H9 (cell line): ENCODE data around the gene SHH. TPM values are rescaled to one million over a fixed set of nuclear protein-coding genes. Genes with fewer than 3 reads are reported as not detected.

Experiments
- DNase-seq: peaks from one replicate; pipeline ENCODE4 v3.0.0-alpha.2; 2017
- H2AFZ ChIP-seq: one replicate; pipeline ENCODE4 v1.6.1; 2013; ENCODE audit warnings: mild to moderate bottlenecking, low read length, control low read depth, moderate library complexity
- H2AK5ac ChIP-seq: 2 replicates; pipeline ENCODE4 v1.6.1; 2013; ENCODE audit warnings: low read length, control low read depth, mixed read lengths; ENCODE audit not compliant: insufficient read length
- H2BK120ac ChIP-seq: one replicate; pipeline ENCODE4 v1.6.1; 2013; ENCODE audit warnings: low read depth, mild to moderate bottlenecking, low read length, control low read depth, inconsistent platforms; ENCODE audit not compliant: poor library complexity, severe bottlenecking
- H2BK12ac ChIP-seq: 2 replicates; pipeline ENCODE4 v1.6.1; 2013; ENCODE audit warnings: low read length, control low read depth, mixed read lengths, low read depth; ENCODE audit not compliant: insufficient read length
- H2BK15ac ChIP-seq: 2 replicates; pipeline ENCODE4 v1.6.1; 2013; ENCODE audit warnings: low read depth, low read length, control low read depth
- H2BK20ac ChIP-seq: one replicate; pipeline ENCODE4 v1.6.1; 2013; ENCODE audit warnings: low read depth, mild to moderate bottlenecking, low read length, control low read depth, inconsistent platforms; ENCODE audit not compliant: poor library complexity, severe bottlenecking
- H2BK5ac ChIP-seq: 2 replicates; pipeline ENCODE4 v1.6.1; 2013; ENCODE audit warnings: low read length, control low read depth, mixed read lengths; ENCODE audit not compliant: insufficient read length
- H3K14ac ChIP-seq: 2 replicates; pipeline ENCODE4 v1.6.1; 2013; ENCODE audit warnings: low read length, control low read depth; ENCODE audit not compliant: insufficient read depth
- H3K18ac ChIP-seq: 2 replicates; pipeline ENCODE4 v1.6.1; 2013; ENCODE audit warnings: low read depth, mild to moderate bottlenecking, mixed read lengths, low read length, control low read depth; ENCODE audit not compliant: insufficient read length
- H3K23ac ChIP-seq: 2 replicates; pipeline ENCODE4 v1.6.1; 2013; ENCODE audit warnings: low read length, control low read depth, mixed read lengths, low read depth; ENCODE audit not compliant: insufficient read length
- H3K23me2 ChIP-seq: 2 replicates; pipeline ENCODE4 v1.6.1; 2013; ENCODE audit warnings: low read depth, mild to moderate bottlenecking, mixed read lengths, low read length, control low read depth; ENCODE audit not compliant: insufficient read length, poor library complexity, severe bottlenecking
- H3K27ac ChIP-seq: 2 replicates; pipeline ENCODE4 v1.5.1; 2013; ENCODE audit warnings: low read length, control low read depth, mixed read lengths, low read depth; ENCODE audit not compliant: insufficient read length
- H3K27me3 ChIP-seq: 2 replicates; pipeline ENCODE4 v1.6.1; 2013; ENCODE audit warnings: low read length, control low read depth, inconsistent platforms; ENCODE audit not compliant: insufficient read depth
- H3K4ac ChIP-seq: 2 replicates; pipeline ENCODE4 v1.6.1; 2013; ENCODE audit warnings: low read depth, mild to moderate bottlenecking, control low read depth, inconsistent platforms, low read length, moderate library complexity
- H3K4me1 ChIP-seq: 2 replicates; pipeline ENCODE4 v1.6.1; 2013; ENCODE audit warnings: low read length, control low read depth, inconsistent platforms; ENCODE audit not compliant: insufficient read depth
- H3K4me2 ChIP-seq: 2 replicates; pipeline ENCODE4 v1.6.1; 2013; ENCODE audit warnings: low read length, control low read depth, mixed read lengths; ENCODE audit not compliant: insufficient read length, insufficient read depth
- H3K56ac ChIP-seq: 2 replicates; pipeline ENCODE4 v1.6.1; 2013; ENCODE audit warnings: low read depth, mild to moderate bottlenecking, mixed read lengths, low read length, control low read depth; ENCODE audit not compliant: insufficient read length
- H3K79me1 ChIP-seq: 2 replicates; pipeline ENCODE4 v1.6.1; 2013; ENCODE audit warnings: low read depth, mild to moderate bottlenecking, moderate library complexity, low read length, control low read depth, inconsistent platforms; ENCODE audit not compliant: insufficient read depth, poor library complexity, severe bottlenecking
- H3K79me2 ChIP-seq: 2 replicates; pipeline ENCODE4 v1.6.1; 2013; ENCODE audit warnings: low read length, control low read depth, inconsistent platforms; ENCODE audit not compliant: insufficient read depth
- H3K9ac ChIP-seq: 2 replicates; pipeline ENCODE4 v1.6.1; 2013; ENCODE audit warnings: low read length, control low read depth, mixed read lengths; ENCODE audit not compliant: insufficient read length; ENCODE audit errors: extremely low read depth
- H3K9me3 ChIP-seq: one replicate; pipeline ENCODE4 v1.6.1; 2013; ENCODE audit warnings: low read depth, low read length, inconsistent platforms; ENCODE audit not compliant: control insufficient read depth
- H3T11ph ChIP-seq: one replicate; pipeline ENCODE4 v1.6.1; 2013; ENCODE audit warnings: mild to moderate bottlenecking, low read length, control low read depth, inconsistent platforms
- H4K20me1 ChIP-seq: one replicate; pipeline ENCODE4 v1.6.1; 2013; ENCODE audit not compliant: control insufficient read depth, insufficient read length, insufficient read depth
- H4K5ac ChIP-seq: 2 replicates; pipeline ENCODE4 v1.6.1; 2013; ENCODE audit warnings: low read depth, mild to moderate bottlenecking, mixed read lengths, low read length, control low read depth; ENCODE audit not compliant: insufficient read length
- H4K8ac ChIP-seq: replicated peaks from 2 replicates; pipeline ENCODE4 v1.6.1; 2013; ENCODE audit warnings: low read length, control low read depth, mixed read lengths, low read depth; ENCODE audit not compliant: insufficient read length
- H4K91ac ChIP-seq: 2 replicates; pipeline ENCODE4 v1.6.1; 2013; ENCODE audit warnings: low read depth, mild to moderate bottlenecking, moderate library complexity, mixed read lengths, low read length, control low read depth; ENCODE audit not compliant: insufficient read length
- H3K27ac Mint-ChIP-seq, 3 experiments: 2 replicates in 2 of 3; 3 replicates in 1 of 3; pipeline ENCODE4 v1.8.0; 2020 to 2021; ENCODE audit warnings: mixed read lengths in 3 of 3, mild to moderate bottlenecking in 1 of 3, moderate library complexity in 1 of 3
- H3K27me3 Mint-ChIP-seq: 2 replicates; pipeline ENCODE4 v1.8.0; 2021; ENCODE audit warnings: low read depth, mild to moderate bottlenecking, moderate library complexity, mixed read lengths
- H3K36me3 Mint-ChIP-seq, 3 experiments: 2 replicates in 2 of 3; 3 replicates in 1 of 3; pipeline ENCODE4 v1.8.0; 2020 to 2021; ENCODE audit warnings: low read depth in 3 of 3, mixed read lengths in 3 of 3; ENCODE audit not compliant: insufficient read depth in 1 of 3
- H3K4me1 Mint-ChIP-seq, 2 experiments: 2 replicates each; pipeline ENCODE4 v1.8.0; 2020; ENCODE audit warnings: mixed read lengths in 2 of 2
- H3K4me3 Mint-ChIP-seq, 2 experiments: 2 replicates in 1 of 2; 3 replicates in 1 of 2; pipeline ENCODE4 v1.8.0; 2020 to 2021; ENCODE audit warnings: mild to moderate bottlenecking in 2 of 2, mixed read lengths in 2 of 2, moderate library complexity in 1 of 2
- H3K9me3 Mint-ChIP-seq, 2 experiments: 2 replicates in 1 of 2; 3 replicates in 1 of 2; pipeline ENCODE4 v1.8.0; 2020; ENCODE audit warnings: mild to moderate bottlenecking in 2 of 2, mixed read lengths in 2 of 2, moderate library complexity in 1 of 2
- CTCF ChIP-seq: fragments of 200-600 bp; sonication (generic); conservative IDR thresholded peaks from 3 replicates; pipeline ENCODE4 v1.8.0; 2021; ENCODE audit warnings: antibody characterized with exemption, mild to moderate bottlenecking
- WGBS: extraction: QIAGEN DNeasy Blood & Tissue Kit; methylation state at CpG from one replicate; pipeline ENCODE4 v1.1.7; 2013; ENCODE audit warnings: missing lambda C conversion rate, low lambda C conversion rate, mixed read lengths; ENCODE audit not compliant: insufficient read length; ENCODE audit errors: extremely low coverage; 5-methylcytosine and 5-hydroxymethylcytosine counted together
- total RNA-seq: library from RNA; stranded (reverse); gene quantifications from 2 replicates; pipeline ENCODE4 v1.2.1, GENCODE V29; 2021

Gene SHH
- total RNA-seq, 1 experiment from 2014 or later = 0.07 TPM

DNA sequence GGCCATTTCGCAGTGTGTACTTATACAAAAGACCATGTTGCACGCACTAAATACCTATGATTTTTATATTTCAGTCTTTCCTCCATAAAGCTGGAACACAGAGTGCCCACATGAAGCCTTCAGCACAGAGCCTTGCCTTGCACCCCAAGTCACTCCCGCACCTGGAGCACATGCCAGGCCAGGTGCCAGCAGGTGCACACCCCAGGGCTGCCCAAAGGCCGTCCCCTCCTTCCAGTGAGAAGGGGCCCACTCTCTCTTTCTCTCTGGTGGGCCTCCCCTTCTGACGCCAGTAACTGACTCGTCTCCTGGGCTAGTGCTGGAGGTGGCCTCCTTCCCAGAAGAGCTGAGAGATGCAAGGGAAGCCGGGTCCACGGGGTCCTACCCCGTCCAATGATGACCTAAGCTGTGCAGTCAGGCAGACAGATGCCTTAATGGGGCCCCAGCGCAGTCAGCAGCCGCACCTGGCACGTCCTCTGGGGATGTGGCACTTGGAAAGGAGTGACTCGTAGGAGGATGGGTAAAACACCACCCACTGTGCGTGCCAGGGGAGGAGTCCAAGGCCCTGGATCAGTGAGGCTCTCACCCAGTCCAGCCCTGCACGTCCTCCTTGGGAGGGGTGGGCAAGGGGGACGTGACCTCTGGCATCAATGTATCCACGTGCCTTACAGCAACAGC is 17.7 kb upstream of the SHH start:
- TF ChIP-seq CTCF = no peak
- no peaks in the 10 kb centered on the region for H3K79me1 ChIP-seq

More for the DNA sequence above, 17.7 kb upstream of the SHH start:
- no peak overlapping the region for H3K9ac ChIP-seq
- no peak overlapping the region for H3K4me3 Mint-ChIP-seq
- H3K4me2 ChIP-seq = no peak overlapping the region
- H3K4me1 Mint-ChIP-seq = peaks cover 5 to 9% of the 10 kb centered on the region in 2 experiments; a peak in 3 of 4 replicates
- H3K56ac ChIP-seq = no peak overlapping the region
- no peak overlapping the region; the same call in 1 of the 2 replicates for H3K14ac ChIP-seq
- no peaks in the 10 kb centered on the region for H3K9me3 Mint-ChIP-seq
- no peak overlapping the region for H2BK5ac ChIP-seq
- H2BK12ac ChIP-seq = no peak overlapping the region
- no peak overlapping the region for H3K27ac ChIP-seq
- no peak overlapping the region; a peak in 1 of 7 replicates for H3K27ac Mint-ChIP-seq
- peaks cover 15% of the 10 kb centered on the region for H3K27me3 Mint-ChIP-seq
- H4K20me1 ChIP-seq = peaks cover 3% of the 10 kb centered on the region
- H3K4ac ChIP-seq = no peak overlapping the region
- H3K23ac ChIP-seq = no peak overlapping the region
- no peak overlapping the region for H3T11ph ChIP-seq
- H3K9me3 ChIP-seq = no peaks in the 10 kb centered on the region
- no peak overlapping the region for H3K18ac ChIP-seq
- no peaks in the 10 kb centered on the region for H3K4me1 ChIP-seq
- no peak for DNase-seq
- H3K23me2 ChIP-seq = no peaks in the 10 kb centered on the region
- no peak overlapping the region for H2BK120ac ChIP-seq
- no peak overlapping the region for H4K5ac ChIP-seq
- WGBS = no CpG with 5 or more reads among the region's 17 CpGs
- H4K91ac ChIP-seq = no peak overlapping the region
- no peaks in the 10 kb centered on the region for H3K27me3 ChIP-seq
- H3K36me3 Mint-ChIP-seq = no peaks in the 10 kb centered on the region
- H2AFZ ChIP-seq = no peak overlapping the region
- H2AK5ac ChIP-seq = no peak overlapping the region
- H2BK20ac ChIP-seq = no peak overlapping the region
- H3K79me2 ChIP-seq = no peaks in the 10 kb centered on the region
- no peak overlapping the region for H4K8ac ChIP-seq
- H2BK15ac ChIP-seq = no peak overlapping the region
